GM21786 (cell line): ENCODE measurements around the gene COMMD10.
A peak's percentile ranks its signal among the peaks of the same experiment; 100 is the strongest.

Source experiments
- ATAC-seq: cut with Tn5 transposase; IDR thresholded peaks from one replicate; pipeline ENCODE4 v1.9.1; 2021; ENCODE audit not compliant: unreplicated experiment

The COMMD10 gene

DNA sequence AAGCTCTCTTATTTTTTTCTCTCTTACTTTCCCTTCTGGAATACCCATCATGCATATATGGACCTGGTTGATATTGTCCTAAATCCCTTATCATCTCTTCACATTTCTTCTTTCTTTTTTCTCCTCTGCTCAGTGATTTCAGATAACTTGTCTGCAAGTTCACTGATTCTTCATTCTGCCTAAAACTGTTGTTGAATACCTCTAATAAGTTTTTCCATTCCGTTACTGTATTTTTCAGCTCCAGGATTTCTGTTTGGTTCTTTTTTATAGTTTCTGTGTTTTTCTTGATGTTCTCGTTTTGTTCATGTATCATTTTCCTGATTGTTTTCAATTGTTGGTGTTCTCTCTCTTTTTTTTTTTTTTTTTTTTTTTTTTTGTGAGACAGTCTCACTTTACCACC, 203.7 kb downstream of the COMMD10 start:
- no peak for ATAC-seq

DNA sequence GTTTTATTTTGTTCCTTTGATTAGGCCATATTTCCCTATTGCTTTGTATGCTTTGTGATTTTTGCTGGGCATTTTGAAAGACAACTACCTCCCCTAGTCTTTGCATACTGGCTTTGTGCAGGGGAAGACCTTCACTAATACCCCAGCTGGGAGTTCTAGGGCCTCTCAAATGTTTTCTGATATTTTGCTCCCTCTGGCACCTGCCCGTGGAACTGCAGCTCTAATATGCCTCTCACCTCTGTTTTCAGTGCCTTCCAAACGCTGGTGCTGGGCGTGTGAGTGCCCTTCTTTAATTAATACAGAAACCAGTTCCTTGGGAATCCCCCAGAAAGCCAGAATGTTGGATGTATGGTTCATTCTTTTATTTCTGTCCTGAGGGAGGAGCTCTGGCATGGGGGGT, 204.5 kb downstream of the COMMD10 start:
- no peak for ATAC-seq

DNA sequence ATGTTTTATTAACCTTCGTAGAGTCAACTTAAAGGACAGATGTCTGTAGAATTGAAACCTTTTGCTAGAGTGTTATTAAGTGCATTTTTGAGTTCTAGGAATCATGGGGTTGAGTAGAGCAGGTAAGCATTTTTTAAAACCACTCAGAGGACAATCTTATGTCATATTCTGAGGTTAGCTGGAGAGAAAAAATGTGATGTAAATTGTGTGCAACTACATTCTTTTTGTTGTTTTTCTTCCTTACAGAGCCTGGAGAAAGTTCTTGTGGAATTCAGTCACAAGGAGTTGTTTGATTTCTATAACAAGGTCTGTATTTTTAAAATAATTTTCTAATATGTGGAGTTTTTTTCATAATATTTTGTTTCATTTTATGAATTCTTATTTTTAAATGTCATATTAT, 206.4 kb downstream of the COMMD10 start:
- ATAC-seq, result no peak

DNA sequence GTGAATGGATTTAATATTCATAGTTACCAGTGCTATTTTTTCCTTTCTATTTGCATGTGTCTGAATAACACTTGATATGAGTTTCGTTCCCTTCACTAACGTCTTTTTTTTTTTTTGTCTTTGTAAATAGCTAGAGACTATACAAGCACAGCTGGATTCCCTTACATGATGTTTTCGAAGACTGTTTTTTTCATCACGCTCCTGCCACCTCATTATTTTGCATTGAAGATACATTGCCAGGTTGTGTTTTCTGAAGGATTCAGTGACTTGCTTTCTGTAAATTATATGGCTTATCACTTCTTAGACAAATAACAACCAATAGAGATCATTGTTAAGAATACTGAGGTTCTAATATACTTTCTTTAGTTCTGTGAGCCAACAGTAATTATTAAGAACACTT, 207.5 kb downstream of the COMMD10 start:
- ATAC-seq, result no peak

DNA sequence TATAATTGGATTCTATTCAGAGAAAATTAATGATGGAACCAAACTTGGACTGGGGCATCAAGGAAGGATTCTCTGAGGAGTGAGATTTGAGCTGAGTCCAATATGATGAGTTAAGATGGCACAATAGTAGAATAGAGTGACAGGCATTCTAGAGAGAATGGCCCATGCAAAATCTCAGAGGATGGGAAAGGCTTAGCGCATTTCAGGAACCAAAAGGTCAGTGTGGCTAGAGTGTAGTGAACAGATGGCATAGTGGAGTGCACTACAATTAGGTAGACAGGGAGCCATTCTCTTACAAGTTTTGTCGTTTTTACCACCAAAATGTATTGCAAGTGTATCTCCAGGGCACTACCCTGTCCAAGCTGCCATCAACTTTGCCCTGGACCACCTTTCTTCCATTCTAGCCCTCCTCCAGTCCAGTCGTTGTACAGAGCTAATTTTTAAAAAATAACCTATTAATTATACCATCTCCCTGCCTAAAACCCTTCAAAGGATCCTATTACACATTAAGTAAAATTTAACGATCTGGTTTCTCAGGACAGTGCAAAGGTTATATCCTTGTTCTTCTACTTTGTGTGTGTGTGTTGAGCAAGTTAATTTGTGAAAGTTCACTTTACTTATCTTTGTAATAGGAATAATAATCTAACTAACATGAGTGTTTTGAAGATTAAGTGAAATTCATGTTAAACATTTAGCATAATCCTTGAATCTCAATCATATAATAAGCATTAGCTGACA, 211.7 kb downstream of the COMMD10 start:
- ATAC-seq, result no peak

DNA sequence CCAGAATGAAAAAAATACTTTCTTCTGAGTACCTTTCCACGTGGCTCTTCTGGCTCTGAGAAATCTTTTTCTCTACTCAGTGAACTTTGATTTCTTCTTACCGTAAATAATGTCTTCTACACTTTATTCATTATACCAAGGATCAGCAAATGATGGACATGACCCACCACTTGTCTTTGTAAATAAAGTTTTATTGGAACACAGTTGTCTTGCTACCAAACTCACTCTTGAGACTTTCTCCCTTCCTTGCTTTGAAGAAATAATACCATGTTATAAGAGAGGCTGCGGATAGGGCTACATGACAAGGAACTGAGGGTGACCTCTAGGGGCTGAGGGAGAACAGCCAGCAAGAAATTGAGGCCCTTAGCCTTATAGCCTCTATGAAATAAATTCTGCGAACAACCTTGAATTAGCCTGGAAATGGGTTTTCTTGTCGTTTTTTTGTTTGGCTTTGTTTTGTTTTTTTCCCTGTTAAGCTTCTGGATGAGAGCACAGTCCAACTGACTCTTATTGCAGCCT, 212.5 kb downstream of the COMMD10 start:
- no peak for ATAC-seq

DNA sequence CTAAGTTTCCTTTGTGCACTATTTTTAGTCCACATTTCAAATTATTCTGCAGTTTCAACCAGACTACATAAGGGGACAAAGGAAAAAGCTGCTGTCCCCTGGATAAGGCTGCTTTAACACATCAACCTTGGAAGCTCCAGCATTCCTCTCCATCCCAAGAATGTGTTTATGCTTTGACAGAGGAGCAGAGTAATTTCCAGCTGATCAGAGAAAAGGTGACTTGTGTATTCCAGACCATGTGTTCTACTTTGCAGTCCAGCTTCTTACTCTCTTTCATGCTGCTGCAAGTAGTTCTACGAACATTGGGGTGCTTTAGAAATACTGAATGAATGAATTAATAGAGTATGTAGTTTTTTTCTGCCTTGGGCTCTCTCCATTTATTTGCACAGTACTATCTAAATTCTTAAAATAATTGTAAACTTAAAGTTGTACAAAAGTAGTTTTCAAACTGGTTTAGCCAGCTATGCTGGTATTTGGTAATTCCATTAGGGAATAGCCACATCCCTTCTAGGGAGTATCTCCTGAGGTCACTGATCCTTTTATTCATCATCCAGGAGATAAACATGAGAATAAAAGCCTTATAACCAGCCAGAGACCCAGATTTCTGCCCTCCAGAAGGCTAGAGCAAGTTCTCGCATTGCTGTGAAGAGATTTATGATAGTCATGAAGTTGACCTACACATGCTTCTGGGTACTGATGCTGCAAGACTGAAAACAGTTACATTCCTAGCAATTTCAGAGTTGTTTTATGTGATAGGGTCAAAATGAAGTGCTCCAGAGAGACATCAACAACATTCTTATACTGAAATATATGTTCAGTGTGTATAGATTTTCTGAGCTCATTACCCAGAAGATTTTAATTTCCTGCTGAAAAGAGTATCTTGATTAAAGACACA, 215.2 kb downstream of the COMMD10 start:
- ATAC-seq, result no peak

DNA sequence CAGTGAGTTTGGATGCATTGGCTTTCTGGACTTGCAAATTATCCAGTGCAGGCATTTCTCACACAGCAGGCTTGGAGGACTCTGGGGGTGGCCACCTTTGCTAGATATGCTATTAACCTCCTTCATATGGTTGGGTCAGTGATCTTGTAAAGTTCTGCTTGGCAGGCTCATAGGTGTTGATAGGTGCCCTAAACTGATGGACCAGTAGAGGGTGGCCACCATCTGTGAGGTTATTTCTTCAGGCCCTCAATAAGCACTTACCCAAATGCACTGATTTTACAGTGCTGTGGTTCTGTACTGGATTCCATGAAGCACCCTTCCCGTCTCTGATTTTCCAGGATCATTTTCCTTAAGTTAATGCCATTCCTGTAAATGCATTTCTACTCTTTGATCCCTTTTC, 216.3 kb downstream of the COMMD10 start:
- no peak for ATAC-seq

DNA sequence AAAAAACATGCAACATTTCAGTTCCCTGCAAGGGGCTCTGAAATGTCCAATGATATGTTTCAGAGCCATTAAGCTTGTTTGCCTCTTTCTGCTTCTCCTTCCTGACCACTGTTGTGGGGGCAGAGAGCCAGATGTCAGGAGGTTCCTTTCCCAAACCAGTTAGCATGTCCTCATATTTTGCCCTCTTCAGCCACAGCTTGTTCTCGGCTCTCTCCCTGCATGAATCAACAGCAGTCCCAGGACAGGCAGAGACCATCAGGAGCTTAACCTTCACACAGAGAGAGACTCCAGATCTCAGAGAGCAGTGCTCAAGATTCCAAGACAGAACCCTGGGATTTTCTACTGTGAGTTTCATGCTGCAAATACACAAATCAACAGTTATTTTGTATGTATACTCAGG, 218.5 kb downstream of the COMMD10 start:
- no peak for ATAC-seq

DNA sequence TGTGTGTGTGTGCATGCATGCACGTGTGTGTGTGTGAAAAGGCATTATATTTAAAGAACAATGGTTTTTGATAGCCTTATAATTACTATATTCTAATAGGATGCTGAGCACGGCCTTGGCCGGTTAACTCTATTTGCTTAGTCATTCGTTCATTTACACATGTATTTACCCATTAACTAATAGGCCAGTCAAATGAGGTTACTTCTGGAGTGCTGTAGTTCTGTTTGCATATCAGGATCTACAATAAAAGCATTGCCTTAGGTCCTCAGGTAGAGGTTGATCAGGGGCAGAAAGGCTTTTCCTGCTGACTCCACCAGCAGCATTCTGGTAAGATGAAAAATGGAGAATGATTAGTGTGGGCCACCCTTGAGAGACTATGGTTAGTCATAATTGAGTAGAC, 219.0 kb downstream of the COMMD10 start:
- no peak for ATAC-seq

DNA sequence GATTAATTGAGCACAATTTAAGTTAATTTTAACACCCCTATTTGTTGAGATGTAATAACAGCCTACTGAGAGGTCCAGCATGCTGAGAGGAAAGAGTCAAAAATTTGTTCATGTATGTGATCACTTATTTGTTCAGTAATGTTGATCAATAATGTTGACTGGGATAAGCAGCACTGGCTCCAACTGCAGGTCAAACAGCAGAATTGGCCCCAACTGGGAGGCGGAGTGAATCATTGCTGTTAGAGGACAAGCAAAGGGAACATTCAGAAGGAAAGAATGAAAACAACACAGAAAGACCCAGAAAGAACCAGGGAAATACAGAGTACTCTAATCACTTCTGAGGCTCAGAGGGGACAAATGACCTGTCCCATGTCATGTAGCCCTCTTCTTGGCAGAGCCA, 221.1 kb downstream of the COMMD10 start:
- no peak for ATAC-seq

DNA sequence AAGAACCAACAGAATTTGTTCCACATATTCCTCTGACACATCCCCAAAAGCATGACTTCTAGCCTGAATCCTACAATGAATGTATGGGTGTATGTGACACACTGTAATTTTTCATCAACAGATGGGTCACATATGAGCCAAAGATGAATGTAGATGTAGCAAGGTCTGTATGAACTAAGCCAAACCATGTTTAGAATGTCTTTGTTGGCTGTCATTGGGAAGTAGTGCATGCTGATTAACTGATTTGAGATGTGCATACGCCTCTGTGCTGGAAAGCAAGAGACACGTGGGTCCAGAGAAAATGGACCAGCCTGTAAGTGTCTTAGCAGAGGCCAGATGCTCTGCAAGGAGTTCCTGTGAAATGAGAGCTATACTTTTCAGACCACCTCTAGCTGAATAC, 222.0 kb downstream of the COMMD10 start:
- ATAC-seq, result no peak

DNA sequence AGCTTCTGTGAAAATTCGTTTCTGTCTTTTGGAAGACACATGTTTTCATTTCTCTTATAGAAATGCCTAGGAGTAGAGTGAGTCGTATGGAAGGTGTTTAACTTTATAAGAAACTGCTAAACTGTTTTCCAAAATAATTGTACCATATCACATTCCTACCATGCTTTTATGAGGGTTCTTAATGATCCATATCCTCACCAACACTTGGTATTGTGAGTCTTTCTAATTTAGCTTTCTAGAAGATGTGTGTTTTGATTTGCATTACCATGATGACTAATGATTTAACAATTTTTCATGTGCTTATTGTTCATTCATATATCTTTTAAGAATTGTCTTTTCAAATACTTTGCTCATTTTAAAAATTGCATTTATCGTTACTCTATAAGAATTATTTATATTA, 223.6 kb downstream of the COMMD10 start:
- ATAC-seq, result no peak

DNA sequence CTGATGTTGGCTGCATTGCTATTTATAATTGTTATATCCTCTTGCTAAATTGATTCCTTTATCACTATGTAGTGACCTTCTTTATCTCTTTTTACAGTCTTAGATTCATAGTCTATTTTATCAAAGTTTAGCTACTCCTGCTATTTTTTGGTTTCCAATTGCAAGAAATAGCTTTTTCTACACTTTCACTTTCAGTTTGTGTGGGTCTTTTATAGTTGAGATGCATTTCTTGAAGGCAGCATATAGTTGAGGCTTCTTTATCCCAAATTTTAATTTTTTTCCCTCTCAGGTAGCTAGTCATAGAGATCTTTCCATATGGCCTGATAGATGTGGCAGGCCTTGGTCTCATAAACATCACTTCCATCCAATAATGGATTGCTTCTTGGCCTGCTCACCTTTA, 228.5 kb downstream of the COMMD10 start:
- no peak for ATAC-seq

DNA sequence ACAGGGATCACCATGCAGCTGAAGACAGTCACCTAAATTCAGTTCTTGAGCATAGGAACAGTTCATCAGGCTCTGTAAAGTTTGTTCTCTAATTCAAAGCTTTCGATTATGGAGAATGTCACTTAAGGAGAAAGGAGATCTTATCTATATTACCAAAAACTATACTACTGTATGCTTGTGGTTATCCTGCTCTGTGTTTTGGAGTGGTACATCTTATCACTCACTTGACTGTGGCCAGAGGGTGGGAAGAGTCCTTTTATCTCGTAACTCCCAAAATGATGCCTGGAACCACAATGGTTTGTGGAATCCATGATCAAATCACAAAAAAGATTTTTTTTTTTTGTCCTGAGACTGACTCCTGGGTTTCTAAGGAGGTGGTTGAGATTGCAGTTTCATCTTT, 230.7 kb downstream of the COMMD10 start:
- ATAC-seq, result no peak

DNA sequence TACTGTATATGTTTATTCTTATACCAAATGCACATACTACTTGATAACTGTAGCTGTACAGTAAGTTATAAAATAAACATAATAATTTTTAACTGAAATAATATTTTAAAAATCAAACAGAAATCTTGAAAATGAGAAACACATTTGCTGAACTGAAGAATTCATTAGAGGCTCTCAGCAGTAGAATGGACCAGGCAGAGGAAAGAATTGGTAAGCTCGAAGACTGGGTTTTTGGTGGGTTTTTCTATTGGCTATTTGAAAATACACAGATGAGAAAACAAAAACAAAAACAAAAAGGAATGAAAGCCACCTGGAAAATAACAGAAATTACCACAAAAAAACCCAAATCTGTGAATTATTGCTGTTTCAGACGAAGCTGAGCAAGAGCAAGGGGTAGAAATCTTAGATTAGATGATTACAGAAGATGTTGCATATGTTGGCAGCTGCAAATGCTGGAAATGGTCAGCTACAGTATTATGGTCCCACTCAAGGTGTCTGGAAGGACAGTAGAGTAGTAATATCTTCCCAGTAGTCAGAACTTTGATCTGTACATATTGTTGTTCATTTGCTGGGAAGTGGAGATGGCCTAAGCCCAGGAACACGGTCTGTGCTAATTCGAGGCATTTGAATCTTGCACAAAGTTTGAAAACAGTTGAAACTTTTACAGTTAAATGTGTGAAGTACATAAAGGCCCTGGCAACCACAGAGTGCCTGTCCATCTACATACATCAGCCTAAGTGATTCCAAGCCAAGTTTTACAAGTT, 233.4 kb downstream of the COMMD10 start:
- no peak for ATAC-seq

DNA sequence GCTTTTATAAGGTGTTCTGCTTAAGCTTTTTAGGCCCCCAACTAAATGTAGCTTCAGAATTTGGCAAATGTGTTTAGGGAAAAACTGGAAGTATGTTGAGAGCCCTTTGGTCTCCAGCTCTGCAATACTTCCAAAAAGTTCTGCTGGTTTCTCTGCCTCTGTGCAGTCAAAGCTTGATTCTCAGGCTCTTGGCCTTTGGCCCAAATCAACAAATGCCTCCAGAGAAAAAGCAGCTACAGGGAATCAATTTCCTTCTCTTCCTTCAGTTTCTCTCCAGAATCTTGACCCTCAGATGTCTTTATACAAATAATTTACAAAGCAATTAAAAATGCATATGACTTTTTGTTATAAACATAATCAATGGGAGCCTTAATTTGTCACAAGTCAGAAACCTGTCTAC, 235.7 kb downstream of the COMMD10 start:
- no peak for ATAC-seq

DNA sequence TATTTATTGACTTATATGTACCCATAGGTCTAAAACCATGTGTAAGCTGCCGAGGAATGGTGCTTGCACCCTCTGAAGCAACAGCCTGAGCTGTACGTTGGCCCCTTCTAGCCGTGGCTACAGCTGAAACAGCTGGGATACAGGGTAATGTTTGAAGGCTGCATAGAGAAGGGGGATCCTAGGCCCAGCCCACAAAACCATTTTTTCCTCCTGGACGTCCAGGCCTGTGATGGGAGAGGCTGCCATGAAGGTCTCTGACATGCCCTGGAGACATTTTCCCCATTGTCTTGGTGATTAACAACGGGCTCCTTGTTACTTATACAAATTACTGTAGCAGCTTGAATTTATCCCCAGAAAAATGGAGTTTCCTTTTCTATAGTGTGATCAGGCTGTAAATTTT, 244.7 kb downstream of the COMMD10 start:
- no peak for ATAC-seq

DNA sequence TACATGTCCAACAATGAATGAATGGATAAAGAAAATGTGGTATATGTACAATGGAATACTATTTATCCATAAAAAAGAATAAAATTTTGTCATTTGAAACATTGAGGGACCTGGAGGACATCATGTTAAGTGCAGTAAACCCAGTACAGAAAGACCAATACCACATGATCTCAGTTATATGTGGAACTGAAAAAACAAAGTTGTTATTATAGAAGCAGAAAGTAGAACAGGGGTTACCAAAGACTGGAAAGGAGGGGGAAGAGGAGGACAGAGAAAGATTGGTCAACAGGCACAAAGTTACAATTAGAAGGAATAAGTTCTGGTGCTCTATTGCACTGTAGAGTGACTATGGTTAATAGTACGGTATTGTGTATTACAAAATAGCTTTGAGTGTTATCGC, 256.0 kb downstream of the COMMD10 start:
- peak; percentile 82 for ATAC-seq
